ENCODE results near the gene CMTR2.
"Not testable (repeated sequence)": the region's sequence is repeated elsewhere in the genome, so short reads cannot be mapped to it uniquely, and the experiment has no call there.

The CMTR2 gene

DNA sequence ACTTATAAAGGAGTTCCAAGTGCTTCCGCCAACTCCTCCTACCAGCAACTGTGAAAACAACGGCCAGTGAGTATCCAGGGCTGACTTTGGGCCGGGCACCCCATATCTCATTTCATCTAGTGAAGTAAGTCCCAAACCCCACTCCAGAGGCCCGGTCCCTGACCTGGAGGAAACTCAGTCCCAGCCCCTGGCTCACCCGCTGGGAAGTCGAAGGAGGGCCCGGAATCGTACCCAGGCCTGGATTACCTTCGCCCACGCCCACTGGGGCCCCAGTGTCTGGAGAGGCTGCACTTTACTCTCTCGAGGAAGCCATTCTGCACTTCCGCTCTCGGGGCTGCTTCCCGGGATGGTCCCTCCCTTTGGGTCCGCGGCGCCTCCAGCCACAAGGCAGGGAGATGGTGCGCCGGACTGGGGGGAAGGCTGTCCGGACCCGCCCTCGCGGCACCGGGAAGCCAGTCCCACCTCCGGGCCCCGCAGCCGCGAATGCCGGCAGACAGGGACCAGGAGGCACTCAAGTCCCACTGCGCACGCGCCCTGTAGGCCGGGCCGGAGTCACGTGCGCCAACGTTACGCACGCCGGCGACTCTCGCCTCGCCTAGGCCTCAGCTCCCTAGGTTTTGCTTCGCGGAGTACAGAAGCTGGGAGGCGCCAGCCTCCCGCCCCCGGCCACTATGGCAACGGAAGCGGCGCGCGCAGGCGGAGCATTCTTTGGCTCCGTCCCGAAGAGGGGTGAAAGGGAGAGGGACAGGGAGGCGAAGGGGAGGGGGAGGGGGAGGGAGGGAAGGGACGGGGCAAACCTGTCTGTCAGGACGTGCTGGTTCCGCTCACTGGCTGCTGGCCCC is at the start of gene CMTR2:
Gene CMTR2, minus strand, starts transcription at position 513 of the 842 bp plus-strand sequence. CDS start 3,482 bp downstream, outside the sequence.
- DNase-seq (ENCODE audit: extremely low read depth in 1 of 2, low read depth in 1 of 2), result peak; percentile 83 to 90

DNA sequence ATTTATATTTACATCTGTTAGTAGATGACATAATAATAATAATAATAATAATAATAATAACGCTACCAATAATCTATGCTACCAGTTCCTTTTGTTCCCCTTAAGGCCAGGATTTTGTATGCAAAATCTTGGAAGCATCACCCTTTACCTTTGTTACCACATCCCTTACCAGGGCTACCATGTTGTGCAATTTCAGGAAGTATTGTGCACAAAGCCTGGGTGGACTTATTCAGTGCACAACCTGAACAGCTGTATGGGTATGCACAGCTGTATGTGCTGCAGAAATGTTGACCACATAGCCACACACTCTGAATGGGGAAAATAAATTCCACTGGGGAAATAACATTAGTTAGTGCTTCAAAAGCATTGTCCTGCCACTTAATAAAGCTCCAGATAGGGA is 49.4 kb upstream of the CMTR2 start:
- no peak for DNase-seq (ENCODE audit: extremely low read depth in 1 of 2, low read depth in 1 of 2)

DNA sequence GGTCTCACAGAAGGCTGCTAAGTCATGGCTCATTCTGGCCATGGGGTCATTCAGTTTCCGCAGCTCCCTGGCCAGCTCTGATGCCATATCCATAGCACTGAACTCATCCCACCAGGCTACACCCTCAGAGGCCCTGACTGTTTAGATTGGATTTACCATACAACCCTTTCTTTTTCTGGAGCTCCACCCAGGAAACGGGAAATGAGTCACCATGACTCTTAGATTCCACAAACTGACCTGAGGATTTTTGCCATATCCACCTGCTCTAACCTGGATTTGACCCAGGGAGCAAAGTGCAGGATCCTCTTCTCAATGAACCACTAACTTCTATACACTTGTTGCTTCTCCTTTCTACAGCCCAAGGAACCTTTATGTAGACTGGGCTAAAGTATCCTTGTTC is 49.0 kb upstream of the CMTR2 start:
- no peak for DNase-seq (ENCODE audit: extremely low read depth in 1 of 2, low read depth in 1 of 2)

- no peak for DNase-seq (ENCODE audit: extremely low read depth in 1 of 2, low read depth in 1 of 2)
Observed at GRCh38 chr16:71337631-71338030, 48.4 kb upstream of the CMTR2 start.

- no peak for DNase-seq (ENCODE audit: extremely low read depth in 1 of 2, low read depth in 1 of 2)
Observed at GRCh38 chr16:71328151-71328550, 38.9 kb upstream of the CMTR2 start.

GRCh38 chr16:71327720-71328119 is 38.5 kb upstream of the CMTR2 start:
- DNase-seq (ENCODE audit: extremely low read depth in 1 of 2, low read depth in 1 of 2), result no peak

DNA sequence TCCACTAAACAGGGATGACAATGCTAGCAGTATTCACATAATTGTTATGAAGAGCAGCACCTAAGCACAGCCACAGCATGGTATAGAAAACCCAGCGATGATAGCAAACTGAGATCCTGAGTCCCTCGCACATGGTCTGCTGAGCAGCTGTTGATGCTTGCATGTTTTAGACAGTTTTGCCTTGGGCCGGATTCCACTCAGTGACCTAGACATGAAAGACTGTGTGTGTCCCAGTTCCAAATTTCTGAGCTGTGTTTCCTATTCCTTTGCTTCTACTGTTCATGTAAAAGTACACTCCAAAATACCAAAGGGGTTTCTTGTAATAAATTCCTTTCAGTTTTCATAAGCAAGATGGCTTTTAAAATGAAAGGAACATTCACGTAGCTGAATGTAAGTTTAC is 30.8 kb upstream of the CMTR2 start:
- DNase-seq (ENCODE audit: extremely low read depth in 1 of 2, low read depth in 1 of 2), result no peak

- no peak for DNase-seq (ENCODE audit: extremely low read depth in 1 of 2, low read depth in 1 of 2)
Observed at GRCh38 chr16:71315269-71315668, 26.1 kb upstream of the CMTR2 start.

- DNase-seq (ENCODE audit: extremely low read depth in 1 of 2, low read depth in 1 of 2), result not testable (repeated sequence)
Observed at GRCh38 chr16:71313591-71313990, 24.4 kb upstream of the CMTR2 start.

- DNase-seq (ENCODE audit: extremely low read depth in 1 of 2, low read depth in 1 of 2), result no peak
Observed at GRCh38 chr16:71311553-71312158, 22.5 kb upstream of the CMTR2 start.

DNA sequence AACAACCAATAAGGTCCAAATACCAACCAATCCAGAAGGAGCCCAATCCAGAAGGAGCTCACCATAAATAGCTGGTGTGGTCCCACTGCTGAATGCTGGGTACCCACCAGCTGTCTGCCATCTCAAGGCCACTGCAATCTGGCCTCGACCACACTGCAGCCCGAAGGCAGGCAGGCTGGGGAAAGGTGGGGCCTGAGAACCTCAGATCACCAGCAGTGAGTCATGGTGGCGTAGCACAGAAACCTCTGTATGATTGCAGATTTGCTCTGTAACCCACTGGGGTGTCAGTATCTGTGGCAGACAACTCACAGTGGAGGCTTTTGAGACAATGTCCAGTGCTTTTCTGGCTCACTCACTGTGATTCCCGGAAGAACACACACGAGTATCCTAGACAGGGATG is 14.7 kb upstream of the CMTR2 start:
- no peak for DNase-seq (ENCODE audit: extremely low read depth in 1 of 2, low read depth in 1 of 2)

DNA sequence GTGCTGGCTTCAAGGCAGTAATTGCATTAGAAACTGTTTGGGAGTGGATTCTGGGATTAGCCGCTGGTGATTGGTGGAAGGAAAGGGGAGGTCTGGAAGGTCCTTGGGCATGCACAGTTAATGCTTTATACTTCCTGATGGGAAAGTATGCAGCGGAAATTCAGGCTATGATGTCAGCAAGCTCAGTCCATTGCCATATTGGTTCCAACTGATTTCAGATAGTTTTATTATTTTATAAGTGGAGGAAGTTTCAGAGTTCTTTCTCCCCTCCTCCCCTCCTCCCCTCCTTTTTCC is 8.1 kb upstream of the CMTR2 start:
- DNase-seq (ENCODE audit: extremely low read depth in 1 of 2, low read depth in 1 of 2), result no peak

DNA sequence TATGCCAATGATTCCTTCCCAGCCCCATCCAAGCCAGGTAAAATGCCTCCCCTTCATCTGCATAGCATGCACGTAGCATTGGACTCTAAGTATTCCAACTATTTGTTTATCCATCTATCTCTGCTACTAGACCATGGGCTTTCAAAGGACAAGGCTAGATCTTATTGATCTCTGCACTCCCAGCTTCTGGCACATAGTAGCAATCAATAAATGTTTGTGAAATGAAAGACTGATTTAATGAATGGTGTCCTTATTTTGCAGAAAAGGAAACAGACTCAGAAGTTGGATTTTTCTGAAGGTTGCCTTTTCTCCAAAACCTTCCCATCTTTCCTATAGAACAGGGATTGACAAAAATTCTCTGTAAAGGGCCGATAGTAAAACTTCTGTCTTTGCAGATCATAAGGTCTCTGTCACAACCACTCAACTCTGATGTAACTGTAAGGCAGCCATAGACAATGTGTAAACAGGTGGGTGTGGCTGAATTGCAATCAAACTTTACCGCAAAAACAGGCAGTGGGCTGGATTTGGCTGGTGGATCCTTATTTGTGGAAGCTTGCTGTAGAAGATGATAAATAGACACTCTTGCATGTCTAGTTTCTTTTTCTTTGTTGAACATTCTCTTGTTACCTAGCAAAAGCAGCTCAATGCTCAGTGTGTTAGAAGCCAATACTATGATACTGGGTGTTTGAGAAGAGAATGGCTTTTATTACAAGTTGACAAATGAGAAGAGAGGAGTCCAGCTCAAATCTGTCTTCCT is 7.6 kb upstream of the CMTR2 start:
- DNase-seq (ENCODE audit: extremely low read depth in 1 of 2, low read depth in 1 of 2), result no peak

- no peak for DNase-seq (ENCODE audit: extremely low read depth in 1 of 2, low read depth in 1 of 2)
Observed at GRCh38 chr16:71295950-71296349, 6.7 kb upstream of the CMTR2 start.

DNA sequence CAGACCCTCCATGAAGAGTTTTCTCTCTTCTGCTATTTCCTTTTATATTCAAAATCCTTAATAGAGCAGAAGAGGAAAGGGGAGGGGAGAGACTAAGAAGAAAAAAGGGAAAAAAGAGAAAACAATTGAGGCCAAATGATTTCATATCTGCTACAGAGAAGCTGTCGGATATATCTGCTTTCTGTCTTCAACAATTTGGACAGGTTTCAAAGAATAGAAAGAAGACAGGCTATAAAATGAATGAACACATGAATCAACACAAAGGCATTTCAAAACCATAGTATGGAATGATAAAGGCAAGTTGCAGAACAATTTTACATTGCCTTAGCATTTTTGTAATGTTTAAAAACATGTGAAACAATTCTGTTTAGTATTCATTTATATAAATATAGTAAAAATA is 4.7 kb upstream of the CMTR2 start:
- no peak for DNase-seq (ENCODE audit: extremely low read depth in 1 of 2, low read depth in 1 of 2)

- DNase-seq (ENCODE audit: extremely low read depth in 1 of 2, low read depth in 1 of 2), result not testable (repeated sequence)
Observed at GRCh38 chr16:71292095-71292494, 2.9 kb upstream of the CMTR2 start.

DNA sequence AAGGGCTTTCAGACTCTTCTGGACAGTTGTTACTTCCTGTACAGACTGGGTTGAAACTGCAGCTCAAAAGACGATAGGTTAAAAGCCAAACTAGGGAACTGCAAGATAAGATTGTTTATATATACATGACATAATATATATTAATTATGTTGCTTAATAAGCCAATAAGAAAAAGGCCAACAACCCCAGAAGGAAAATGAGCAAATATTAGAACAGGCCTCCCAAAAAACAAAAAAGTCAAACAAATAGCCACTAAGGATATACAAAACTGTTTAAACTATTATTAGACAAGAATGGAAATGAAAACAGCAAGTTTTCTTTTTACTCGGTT is 495 bp upstream of the CMTR2 start:
- no peak for DNase-seq (ENCODE audit: extremely low read depth in 1 of 2, low read depth in 1 of 2)

- no peak for DNase-seq (ENCODE audit: extremely low read depth in 1 of 2, low read depth in 1 of 2)
Observed at GRCh38 chr16:71288570-71288889, 672 bp downstream of the CMTR2 start.

DNA sequence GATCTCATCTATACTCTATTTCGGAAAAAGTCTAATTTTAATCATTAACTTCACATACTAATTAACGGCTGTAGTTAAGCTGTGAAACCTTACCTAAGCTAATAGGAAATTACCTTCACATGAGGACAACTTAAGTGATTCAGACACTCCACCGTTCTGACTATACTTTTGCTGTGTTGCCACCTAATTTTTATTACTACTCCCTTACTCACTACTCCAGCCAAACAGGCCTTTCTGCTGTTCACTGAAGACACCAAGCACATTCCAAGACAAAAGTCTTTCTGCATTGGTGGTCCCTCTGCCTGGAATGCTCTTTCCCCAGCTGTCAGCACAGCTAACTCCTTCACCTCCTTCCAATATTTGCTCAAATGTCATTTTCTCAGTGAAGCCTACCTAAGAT is 1.3 kb downstream of the CMTR2 start:
- no peak for DNase-seq (ENCODE audit: extremely low read depth in 1 of 2, low read depth in 1 of 2)

GRCh38 chr16:71287454-71287853 is 1.7 kb downstream of the CMTR2 start:
- no peak for DNase-seq (ENCODE audit: extremely low read depth in 1 of 2, low read depth in 1 of 2)

- no peak for DNase-seq (ENCODE audit: extremely low read depth in 1 of 2, low read depth in 1 of 2)
Observed at GRCh38 chr16:71283612-71284011, 5.6 kb downstream of the CMTR2 start.

DNA sequence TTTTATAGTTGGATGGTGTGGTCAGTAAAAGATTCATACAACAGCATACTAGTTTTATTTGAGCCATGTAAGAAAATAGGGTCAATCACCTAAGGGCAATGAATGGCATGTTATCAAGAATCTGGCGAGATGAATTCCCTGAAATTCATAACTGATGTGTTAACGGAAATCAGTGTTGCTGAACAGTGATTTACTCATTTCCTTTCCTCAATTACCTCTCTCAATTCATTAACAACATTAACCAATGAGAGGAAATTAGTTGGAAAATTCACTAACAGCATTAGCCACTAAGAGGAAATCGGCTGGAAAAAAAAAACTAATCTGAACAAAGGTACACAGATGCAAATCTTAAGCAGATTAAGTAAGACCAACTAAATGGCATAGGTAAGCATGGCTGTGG is 6.3 kb downstream of the CMTR2 start:
- DNase-seq (ENCODE audit: extremely low read depth in 1 of 2, low read depth in 1 of 2), result no peak

All from stimulated activated CD8-positive, alpha-beta memory T cell treated with anti-CD3 and anti-CD28 coated beads, Interleukin-7, amount 100 ng/mL, for 48 hours (primary cell).